A172 (cell line): ENCODE data around the gene C1QTNF1. TPM values are rescaled to one million over a fixed set of nuclear protein-coding genes. Genes with fewer than 3 reads are reported as not detected.
A peak's percentile ranks its signal among the peaks of the same experiment; 100 is the strongest.

Source experiments
- DNase-seq: peaks from one replicate; pipeline ENCODE4 v3.0.0-alpha.2; 2015; ENCODE audit warnings: low spot score
- total RNA-seq: library from RNA; depleted of rRNA; stranded (reverse); fragments of >200 nt; shearing (Covaris generic); gene quantifications from 2 replicates; pipeline ENCODE4 v1.2.3, GENCODE V29; 2014; rRNA removed

The C1QTNF1 gene
- total RNA-seq, 1 experiment from 2014 or later: 6.5 TPM

- no peak for DNase-seq
These were observed 67.3 kb downstream of the C1QTNF1 start for GRCh38 chr17:79091226-79091670.

- DNase-seq: no peak
These were observed 68.6 kb downstream of the C1QTNF1 start for GRCh38 chr17:79092567-79092966.

DNA sequence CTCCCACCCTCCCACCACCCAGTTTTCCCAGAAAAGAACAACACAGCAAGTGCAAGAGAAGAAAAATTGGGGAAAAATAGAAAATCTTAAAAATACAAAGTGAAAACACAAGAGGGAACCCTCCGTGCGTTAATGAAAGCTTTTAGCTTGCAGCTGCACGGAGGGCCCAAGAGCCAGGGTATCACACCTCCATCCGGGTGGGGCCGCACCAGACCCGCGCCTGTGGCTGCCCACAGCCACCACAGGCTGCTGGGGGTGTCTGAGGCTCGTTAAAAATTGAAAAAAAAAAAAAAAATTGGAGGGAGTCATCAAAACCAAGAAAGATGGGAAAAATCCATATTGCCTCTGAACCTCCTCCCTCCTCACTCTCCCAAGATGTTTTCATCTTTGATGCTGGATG, 69.3 kb downstream of the C1QTNF1 start:
- no peak for DNase-seq

GRCh38 chr17:79094261-79094660, 70.3 kb downstream of the C1QTNF1 start:
- no peak for DNase-seq

DNA sequence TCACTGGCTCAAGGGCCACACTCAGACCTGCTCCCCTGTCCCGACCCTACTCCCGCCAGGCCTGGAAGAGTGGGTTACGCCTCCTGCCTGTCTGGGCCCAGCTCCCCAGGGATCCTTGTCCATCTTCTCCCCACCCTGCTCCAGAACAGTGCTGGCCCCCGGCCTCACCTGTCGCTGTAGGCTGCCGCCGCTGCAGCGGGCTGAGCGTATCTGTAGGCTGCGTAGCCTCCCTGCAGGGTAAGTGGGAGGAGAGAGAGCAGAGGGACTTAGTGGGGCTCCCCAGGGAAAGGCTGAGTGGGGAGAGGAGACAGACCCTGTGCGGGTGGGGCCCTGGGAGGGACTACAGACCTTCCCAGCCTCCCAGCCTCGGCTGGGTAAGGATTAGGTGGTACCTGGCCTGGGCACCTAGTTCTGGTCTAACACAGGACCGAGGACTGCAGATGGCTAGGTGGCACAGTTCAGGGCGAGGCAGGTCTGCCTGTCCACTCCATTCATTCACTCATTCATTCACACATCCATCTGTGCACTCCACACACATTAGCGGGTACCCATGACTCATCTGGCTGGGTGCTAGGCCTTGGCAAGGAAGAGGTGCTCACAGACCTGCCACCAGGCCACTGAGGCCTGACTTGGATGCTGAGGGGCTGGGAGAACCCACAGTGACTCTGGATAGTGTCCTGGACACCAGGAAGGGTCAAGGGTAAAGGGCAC, 71.5 kb downstream of the C1QTNF1 start:
- peak; percentile 33 for DNase-seq

GRCh38 chr17:79096477-79096876, 72.5 kb downstream of the C1QTNF1 start:
- no peak for DNase-seq

- no peak for DNase-seq
These were observed 73.5 kb downstream of the C1QTNF1 start for GRCh38 chr17:79097226-79098055.

DNA sequence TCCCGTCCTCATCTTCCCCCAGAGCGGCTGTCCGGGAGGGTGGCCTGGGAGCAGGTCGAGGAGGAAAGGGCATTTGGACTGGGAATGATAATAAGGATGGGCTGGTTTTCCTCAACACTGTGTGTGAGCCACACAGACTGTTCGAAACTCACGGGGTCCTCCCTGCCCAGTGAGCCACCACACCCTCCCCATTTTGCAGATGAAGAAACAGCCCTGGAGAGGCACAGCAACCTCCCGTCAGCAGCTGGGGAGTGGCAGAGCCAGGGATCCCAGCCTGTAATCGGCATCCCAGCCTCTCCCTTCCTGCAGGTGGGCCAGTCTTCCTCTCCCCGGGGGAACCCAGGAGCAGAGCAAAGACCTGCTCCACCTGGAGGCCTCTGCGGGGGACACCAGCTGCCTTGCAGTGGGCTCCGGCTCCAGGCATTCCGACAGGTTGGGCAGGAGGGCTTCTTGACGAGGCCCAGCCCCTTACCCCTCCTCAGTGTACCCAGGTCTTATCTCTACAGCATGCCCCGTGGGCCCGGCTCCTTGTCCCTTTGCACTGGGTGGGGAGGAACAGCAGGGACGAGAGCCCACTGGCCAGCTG, 74.4 kb downstream of the C1QTNF1 start:
- DNase-seq: no peak

Other genes with a start within 250 kb of the C1QTNF1 start
- gene CYTH1, start 241.9 kb upstream of the C1QTNF1 start, total RNA-seq: 25.5 and 43.3 TPM in 2 replicates
- 15.9 and 33.6 TPM in 2 replicates for gene USP36, start 183.4 kb upstream of the C1QTNF1 start, total RNA-seq
- 0.81 and 0.89 TPM in 2 replicates for gene CEP295NL, start 121.0 kb upstream of the C1QTNF1 start, total RNA-seq
- gene TIMP2, start 98.8 kb upstream of the C1QTNF1 start, total RNA-seq: 257 and 279 TPM in 2 replicates
- gene LGALS3BP, start 44.2 kb upstream of the C1QTNF1 start, total RNA-seq: 352 and 514 TPM in 2 replicates
- gene CANT1, start 14.4 kb upstream of the C1QTNF1 start, total RNA-seq: 81.4 and 90.1 TPM in 2 replicates
- gene ENGASE, start 50.7 kb downstream of the C1QTNF1 start, total RNA-seq: 8.8 and 9.1 TPM in 2 replicates